ENCODE measurements around the gene DNAAF3.
"Not testable (repeated sequence)": the region's sequence is repeated elsewhere in the genome, so short reads cannot be mapped to it uniquely, and the experiment has no call there.

The DNAAF3 gene

GRCh38 chr19:55157064-55157908 is 9.1 kb downstream of the DNAAF3 start, which contains the start of gene TNNI3:
Gene TNNI3 (minus strand): TSS chr19:55157732. CDS start chr19:55157589, 143 bp downstream.
- intact Hi-C loops (cut with DNase I), result no loop called here

GRCh38 chr19:55156202-55157063 is 10.0 kb downstream of the DNAAF3 start:
- DNase-seq, result no peak
- intact Hi-C loops (cut with DNase I), result no loop called here

More at GRCh38 chr19:55157064-55157908, 9.1 kb downstream of the DNAAF3 start, which contains the start of gene TNNI3:
- DNase-seq, result no peak

GRCh38 chr19:55155784-55156183 is 10.6 kb downstream of the DNAAF3 start:
- DNase-seq; intact Hi-C loops (cut with DNase I): not testable (repeated sequence)

GRCh38 chr19:55153652-55154264 is 12.7 kb downstream of the DNAAF3 start:
- intact Hi-C loops (cut with DNase I), result no loop called here
- DNase-seq, result no peak

GRCh38 chr19:55152017-55152416 is 14.4 kb downstream of the DNAAF3 start:
- intact Hi-C loops (cut with DNase I), result no loop called here
- DNase-seq, result no peak

GRCh38 chr19:55149078-55150003 is 17.1 kb downstream of the DNAAF3 start, which contains the start of gene TNNT1:
Gene TNNT1 (minus strand): TSS chr19:55149206. CDS start chr19:55147157, 2,049 bp downstream.
- no peak for DNase-seq
- intact Hi-C loops (cut with DNase I), result no loop called here

- no peak for DNase-seq
- intact Hi-C loops (cut with DNase I), result no loop called here
Measured at GRCh38 chr19:55147545-55148251, 18.7 kb downstream of the DNAAF3 start.

- intact Hi-C loops (cut with DNase I), result no loop called here
- no peak for DNase-seq
Measured at GRCh38 chr19:55146705-55147273, 19.6 kb downstream of the DNAAF3 start.

- intact Hi-C loops (cut with DNase I), result no loop called here
- no peak for DNase-seq
Measured at GRCh38 chr19:55146078-55146704, 20.2 kb downstream of the DNAAF3 start.

- no peak for DNase-seq
- intact Hi-C loops (cut with DNase I), result no loop called here
Measured at GRCh38 chr19:55145232-55145631, 21.2 kb downstream of the DNAAF3 start.

GRCh38 chr19:55141696-55142095 is 24.7 kb downstream of the DNAAF3 start:
- no peak for DNase-seq
- intact Hi-C loops (cut with DNase I), result loop anchor here (1.0 kb wide), 2 partner anchors 277 to 363 kb away; no protein-coding TSS in a partner anchor

GRCh38 chr19:55137915-55138314 is 28.5 kb downstream of the DNAAF3 start:
- intact Hi-C loops (cut with DNase I), result no loop called here
- DNase-seq, result no peak

- intact Hi-C loops (cut with DNase I), result no loop called here
- no peak for DNase-seq
Measured at GRCh38 chr19:55136399-55137102, 29.9 kb downstream of the DNAAF3 start.

- intact Hi-C loops (cut with DNase I), result no loop called here
Measured at GRCh38 chr19:55134736-55135135, 31.7 kb downstream of the DNAAF3 start.

GRCh38 chr19:55133639-55134444 is 32.6 kb downstream of the DNAAF3 start:
- intact Hi-C loops (cut with DNase I), result no loop called here
- no peak for DNase-seq

More at GRCh38 chr19:55134736-55135135, 31.7 kb downstream of the DNAAF3 start:
- no peak for DNase-seq

- intact Hi-C loops (cut with DNase I), result no loop called here
- DNase-seq, result no peak
Measured at GRCh38 chr19:55132453-55133129, 33.8 kb downstream of the DNAAF3 start.

Data from posterior cingulate gyrus (tissue), 11 donors.